Endothelial cell of umbilical vein (primary cell): ENCODE measurements around the gene RPL3.

Experiments
- CTCF ChIP-seq, 2 donors: IDR thresholded peaks; 1 replicate in 1 of 2; 2 replicates in 1 of 2; pipeline ENCODE4 v1.5.1; 2011; ENCODE audit warnings: low read length in 2 of 2, mild to moderate bottlenecking in 2 of 2, moderate library complexity in 2 of 2, control low read depth in 1 of 2, inconsistent platforms in 1 of 2, low read depth in 1 of 2; ENCODE audit not compliant: insufficient read depth in 1 of 2; ENCODE audit errors: extremely low read depth in 1 of 2
- EZH2 ChIP-seq: IDR thresholded peaks from 2 replicates; pipeline ENCODE4 v1.6.1; 2012; ENCODE audit warnings: borderline replicate concordance, low read depth, mild to moderate bottlenecking, moderate library complexity, low read length, inconsistent platforms; ENCODE audit not compliant: severe bottlenecking
- FOS ChIP-seq: IDR thresholded peaks from 2 replicates; pipeline ENCODE4 v1.6.1; 2011; ENCODE audit warnings: mild to moderate bottlenecking, low read length, moderate library complexity, borderline replicate concordance; ENCODE audit not compliant: insufficient read depth
- GATA2 ChIP-seq: IDR thresholded peaks from 2 replicates; pipeline ENCODE4 v1.7.0; 2011; ENCODE audit warnings: low read depth, mild to moderate bottlenecking, moderate library complexity, mixed read lengths, low read length; ENCODE audit not compliant: insufficient read length, insufficient read depth
- JUN ChIP-seq: IDR thresholded peaks from 2 replicates; pipeline ENCODE4 v1.6.1; 2011; ENCODE audit warnings: borderline replicate concordance, low read depth; ENCODE audit not compliant: insufficient read length, insufficient read depth
- MAX ChIP-seq: IDR thresholded peaks from 2 replicates; pipeline ENCODE4 v1.6.1; 2011; ENCODE audit not compliant: insufficient read depth, insufficient read length
- MYC ChIP-seq: IDR thresholded peaks from one replicate; pipeline ENCODE4 v1.6.1; 2011; ENCODE audit warnings: mild to moderate bottlenecking, low read depth, low read length
- POLR2A ChIP-seq: IDR thresholded peaks from 2 replicates; pipeline ENCODE4 v1.6.1; 2012; ENCODE audit warnings: low read depth, mild to moderate bottlenecking, control low read depth, low read length

GRCh38 chr22:39265143-39265886 is 54.1 kb downstream of the RPL3 start:
- TF ChIP-seq CTCF (IDR thresholded peaks at IDR 0.05; ENCODE audit: extremely low read depth in 1 of 2, insufficient read depth in 1 of 2, low read depth in 1 of 2, low read length in 2 of 2) = no peak
- no peak for TF ChIP-seq MYC
- TF ChIP-seq EZH2 = no peak
- no peak for TF ChIP-seq GATA2
- TF ChIP-seq MAX = no peak
- no peak for TF ChIP-seq POLR2A
- no peak for TF ChIP-seq FOS
- TF ChIP-seq JUN = no peak
